A673 (cell line): ENCODE measurements around the gene PCBP2. TPM values are rescaled to one million over a fixed set of nuclear protein-coding genes. Genes with fewer than 3 reads are reported as not detected.

Source experiments
- BruUV-seq: library from RNA; stranded (reverse); fragments of 400-500 nt; replicated peaks from 2 replicates; lab custom pipeline; 2021; lab: Mats Ljungman, UMichigan
- CTCF ChIA-PET: fragments of 300-600 bp; sonication (Branson Sonifier 250); formaldehyde crosslinking; loops from one replicate; lab custom pipeline; 2022; ENCODE audit warnings: antibody characterized with exemption; lab: Charles Lee
- POLR2A ChIA-PET: fragments of 300-600 bp; sonication (Branson Sonifier 250); formaldehyde crosslinking; loops from one replicate; lab custom pipeline; 2022; ENCODE audit warnings: antibody characterized with exemption; ENCODE audit not compliant: low non-redundant PET; lab: Charles Lee
- DNase-seq: peaks from one replicate; pipeline ENCODE4 v3.0.0-alpha.2; 2015; ENCODE audit warnings: low spot score
- H3K27ac ChIP-seq: fragments of 200-600 bp; sonication (generic); 2 replicates; pipeline ENCODE4 v1.5.1; 2016; ENCODE audit warnings: mixed run types, low read depth, mild to moderate bottlenecking, mixed read lengths, antibody characterized with exemption, low read length; ENCODE audit not compliant: poor library complexity, severe bottlenecking
- H3K27me3 ChIP-seq: fragments of 200-600 bp; sonication (generic); replicated peaks from 2 replicates; pipeline ENCODE4 v1.6.1; 2017; ENCODE audit warnings: mixed run types, low read depth, mild to moderate bottlenecking, mixed read lengths, antibody characterized with exemption, low read length; ENCODE audit not compliant: insufficient read depth, poor library complexity
- H3K36me3 ChIP-seq: fragments of 200-600 bp; sonication (generic); 2 replicates; pipeline ENCODE4 v1.6.1; 2016; ENCODE audit warnings: mixed run types, mild to moderate bottlenecking, mixed read lengths, antibody characterized with exemption, low read length; ENCODE audit not compliant: insufficient read depth, poor library complexity, severe bottlenecking
- H3K4me1 ChIP-seq: fragments of 200-600 bp; sonication (generic); 2 replicates; pipeline ENCODE4 v1.6.1; 2017; ENCODE audit warnings: mixed run types, mild to moderate bottlenecking, mixed read lengths, antibody characterized with exemption, low read length; ENCODE audit not compliant: insufficient read depth, poor library complexity, severe bottlenecking
- H3K4me3 ChIP-seq: fragments of 200-600 bp; sonication (generic); 2 replicates; pipeline ENCODE4 v1.5.1; 2016; ENCODE audit warnings: low read depth, mixed run types, mild to moderate bottlenecking, mixed read lengths, low read length; ENCODE audit not compliant: poor library complexity, severe bottlenecking
- H3K9me3 ChIP-seq: fragments of 200-600 bp; sonication (generic); 2 replicates; pipeline ENCODE4 v1.6.1; 2016; ENCODE audit warnings: mixed run types, low read depth, mild to moderate bottlenecking, mixed read lengths, antibody characterized with exemption, low read length; ENCODE audit not compliant: poor library complexity, severe bottlenecking
- EZH2 ChIP-seq: fragments of 200-600 bp; sonication (generic); IDR thresholded peaks from 2 replicates; pipeline ENCODE4 v1.6.1; 2017; ENCODE audit warnings: borderline replicate concordance, low read depth, mild to moderate bottlenecking, mixed read lengths, antibody characterized with exemption, low read length; ENCODE audit not compliant: poor library complexity, severe bottlenecking
- intact Hi-C: fragments of 100-400 bp; cut with micrococcal nuclease; formaldehyde crosslinking; loops from one replicate; pipeline ENCODE4 v1.10.0; 2022; ENCODE audit not compliant: unreplicated experiment
- total RNA-seq: library from RNA; stranded (reverse); gene quantifications from 2 replicates; pipeline ENCODE4 v1.2.3, GENCODE V29; 2021
- TF ChIP-seq, protein P1 (sequence below): fragments of 300-800, 200-600 bp; sonication (generic); conservative IDR thresholded peaks from 2 replicates; pipeline ENCODE4 v1.5.1; 2017; ENCODE audit warnings: low read depth, mild to moderate bottlenecking, antibody characterized with exemption, low read length, moderate library complexity, mixed read lengths

The PCBP2 gene
- total RNA-seq, 1 experiment from 2014 or later, result 1,215 TPM

- intact Hi-C loops, result loop anchor here (5.0 kb wide), 1 partner anchor 439 kb away; no protein-coding TSS in a partner anchor
- H3K4me3 ChIP-seq, result no peak overlapping the region
- no peaks in the 10 kb centered on the region for H3K9me3 ChIP-seq
- peaks cover 99% of the 10 kb centered on the region for H3K36me3 ChIP-seq
- no peak for TF ChIP-seq EZH2
- TF ChIP-seq, protein P1, sequence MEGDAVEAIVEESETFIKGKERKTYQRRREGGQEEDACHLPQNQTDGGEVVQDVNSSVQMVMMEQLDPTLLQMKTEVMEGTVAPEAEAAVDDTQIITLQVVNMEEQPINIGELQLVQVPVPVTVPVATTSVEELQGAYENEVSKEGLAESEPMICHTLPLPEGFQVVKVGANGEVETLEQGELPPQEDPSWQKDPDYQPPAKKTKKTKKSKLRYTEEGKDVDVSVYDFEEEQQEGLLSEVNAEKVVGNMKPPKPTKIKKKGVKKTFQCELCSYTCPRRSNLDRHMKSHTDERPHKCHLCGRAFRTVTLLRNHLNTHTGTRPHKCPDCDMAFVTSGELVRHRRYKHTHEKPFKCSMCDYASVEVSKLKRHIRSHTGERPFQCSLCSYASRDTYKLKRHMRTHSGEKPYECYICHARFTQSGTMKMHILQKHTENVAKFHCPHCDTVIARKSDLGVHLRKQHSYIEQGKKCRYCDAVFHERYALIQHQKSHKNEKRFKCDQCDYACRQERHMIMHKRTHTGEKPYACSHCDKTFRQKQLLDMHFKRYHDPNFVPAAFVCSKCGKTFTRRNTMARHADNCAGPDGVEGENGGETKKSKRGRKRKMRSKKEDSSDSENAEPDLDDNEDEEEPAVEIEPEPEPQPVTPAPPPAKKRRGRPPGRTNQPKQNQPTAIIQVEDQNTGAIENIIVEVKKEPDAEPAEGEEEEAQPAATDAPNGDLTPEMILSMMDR, result no peak
- H3K27ac ChIP-seq, result no peak overlapping the region
- POLR2A ChIA-PET, result no interaction called here
- no TSS peak for BruUV-seq
- DNase-seq, result no peak
- CTCF ChIA-PET, result no interaction called here
- peaks cover 8% of the 10 kb centered on the region for H3K4me1 ChIP-seq
- H3K27me3 ChIP-seq, result no peaks in the 10 kb centered on the region
These were observed 9.2 kb downstream of the PCBP2 start for GRCh38 chr12:53461059-53461458.

DNA sequence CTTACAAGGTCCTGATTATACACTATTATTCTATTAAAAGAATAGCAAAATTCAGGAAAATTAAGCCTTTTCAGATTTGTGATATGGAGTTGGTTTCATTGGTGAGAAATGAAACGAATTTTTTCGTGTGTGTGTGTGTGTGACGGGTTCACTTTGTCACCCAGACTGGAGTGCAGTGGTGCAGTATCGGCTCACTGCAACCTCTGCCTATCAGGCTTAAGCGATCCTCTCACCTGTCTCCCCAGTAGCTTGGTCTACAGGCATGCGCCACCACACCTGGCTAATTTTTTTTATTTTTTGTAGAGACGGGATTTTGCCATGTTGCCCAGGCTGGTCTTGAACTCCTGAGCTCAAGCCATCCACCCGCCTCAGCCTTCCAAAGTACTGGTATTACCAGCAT is 9.7 kb downstream of the PCBP2 start:
- peaks cover 8% of the 10 kb centered on the region for H3K4me1 ChIP-seq
- ChIA-PET POLR2A (no interaction called here), CTCF (no interaction called here)
- H3K27ac ChIP-seq, result no peak overlapping the region
- no peaks in the 10 kb centered on the region for H3K27me3 ChIP-seq
- no peak for TF ChIP-seq EZH2
- TF ChIP-seq, protein P1, result no peak
- H3K4me3 ChIP-seq, result no peak overlapping the region
- DNase-seq, result no peak
- BruUV-seq, result no TSS peak
- H3K36me3 ChIP-seq, result peaks cover 99% of the 10 kb centered on the region
- no peaks in the 10 kb centered on the region for H3K9me3 ChIP-seq
- intact Hi-C loops, result loop anchor here (5.0 kb wide), 1 partner anchor 439 kb away; no protein-coding TSS in a partner anchor

DNA sequence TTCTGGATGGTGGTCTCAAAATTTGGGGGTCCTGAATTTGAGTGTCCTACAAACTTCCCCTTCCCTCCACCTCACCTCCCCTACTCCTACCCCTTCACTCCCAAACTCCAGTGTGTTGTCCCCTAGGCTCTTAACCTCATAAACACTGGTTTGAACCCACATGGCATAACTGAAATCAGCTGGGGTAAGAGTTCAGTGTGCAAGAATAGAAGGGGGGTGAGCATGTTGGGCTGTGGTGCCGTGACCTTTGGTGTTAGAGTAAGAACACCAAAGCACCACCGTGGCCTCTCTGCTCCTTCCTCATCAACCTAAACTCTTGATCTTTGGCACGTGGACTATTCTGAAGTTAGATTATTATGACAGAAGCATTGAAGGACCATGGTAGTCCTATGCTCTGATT is 11.0 kb downstream of the PCBP2 start:
- DNase-seq, result no peak
- Histone ChIP-seq H3K27ac (no peak overlapping the region), H3K4me3 (no peak overlapping the region), H3K9me3 (no peaks in the 10 kb centered on the region), H3K27me3 (no peaks in the 10 kb centered on the region), H3K36me3 (peaks cover 99% of the 10 kb centered on the region), H3K4me1 (peaks cover 8% of the 10 kb centered on the region)
- no peak for TF ChIP-seq EZH2
- TF ChIP-seq, protein P1, result no peak
- BruUV-seq, result no TSS peak
- intact Hi-C loops, result loop anchor here (5.0 kb wide), 1 partner anchor 441 kb away; no protein-coding TSS in a partner anchor
- ChIA-PET POLR2A (no interaction called here), CTCF (no interaction called here)
